Dendritic cell treated with granulocyte-macrophage colony-stimulating factor and Interleukin-4, amounts not matched to agents 40 ng/mL and 50 ng/mL, for 4 days (primary cell): Measurements from ENCODE around the gene PDGFC.

ENCODE experiments used
- H3K27ac Mint-ChIP-seq: one replicate; pipeline ENCODE4 v1.8.0; 2022; ENCODE audit warnings: mild to moderate bottlenecking, mixed read lengths
- H3K27me3 Mint-ChIP-seq: one replicate; pipeline ENCODE4 v1.8.0; 2022; ENCODE audit warnings: mild to moderate bottlenecking, mixed read lengths
- H3K36me3 Mint-ChIP-seq: one replicate; pipeline ENCODE4 v1.8.0; 2022; ENCODE audit warnings: low read depth, mixed read lengths
- H3K4me1 Mint-ChIP-seq: one replicate; pipeline ENCODE4 v1.8.0; 2022; ENCODE audit warnings: low read depth, mixed read lengths
- H3K4me3 Mint-ChIP-seq: one replicate; pipeline ENCODE4 v1.8.0; 2022; ENCODE audit warnings: mild to moderate bottlenecking, moderate library complexity, mixed read lengths
- H3K9me3 Mint-ChIP-seq: one replicate; pipeline ENCODE4 v1.8.0; 2022; ENCODE audit warnings: mixed read lengths
- intact Hi-C: fragments of 100-400 bp; cut with micrococcal nuclease; formaldehyde crosslinking; loops from one replicate; pipeline ENCODE4 v1.15.0; 2022

The PDGFC gene

GRCh38 chr4:156858071-156858470 lies 113.5 kb downstream of the PDGFC start:
- Mint-ChIP-seq H3K27ac (no peak overlapping the region), H3K27me3 (no peaks in the 10 kb centered on the region), H3K36me3 (peaks cover 5% of the 10 kb centered on the region), H3K4me3 (no peak overlapping the region), H3K9me3 (no peaks in the 10 kb centered on the region), H3K4me1 (peaks cover 5% of the 10 kb centered on the region)
- intact Hi-C loops = no loop called here

- H3K27ac Mint-ChIP-seq = no peak overlapping the region
- no peaks in the 10 kb centered on the region for H3K27me3 Mint-ChIP-seq
- no peak overlapping the region for H3K4me3 Mint-ChIP-seq
- H3K36me3 Mint-ChIP-seq = peaks cover 75% of the 10 kb centered on the region
- peaks cover 61% of the 10 kb centered on the region for H3K9me3 Mint-ChIP-seq
- intact Hi-C loops = no loop called here
- peaks cover 16% of the 10 kb centered on the region for H3K4me1 Mint-ChIP-seq
Measured at GRCh38 chr4:156838761-156839160, 132.8 kb downstream of the PDGFC start.

DNA sequence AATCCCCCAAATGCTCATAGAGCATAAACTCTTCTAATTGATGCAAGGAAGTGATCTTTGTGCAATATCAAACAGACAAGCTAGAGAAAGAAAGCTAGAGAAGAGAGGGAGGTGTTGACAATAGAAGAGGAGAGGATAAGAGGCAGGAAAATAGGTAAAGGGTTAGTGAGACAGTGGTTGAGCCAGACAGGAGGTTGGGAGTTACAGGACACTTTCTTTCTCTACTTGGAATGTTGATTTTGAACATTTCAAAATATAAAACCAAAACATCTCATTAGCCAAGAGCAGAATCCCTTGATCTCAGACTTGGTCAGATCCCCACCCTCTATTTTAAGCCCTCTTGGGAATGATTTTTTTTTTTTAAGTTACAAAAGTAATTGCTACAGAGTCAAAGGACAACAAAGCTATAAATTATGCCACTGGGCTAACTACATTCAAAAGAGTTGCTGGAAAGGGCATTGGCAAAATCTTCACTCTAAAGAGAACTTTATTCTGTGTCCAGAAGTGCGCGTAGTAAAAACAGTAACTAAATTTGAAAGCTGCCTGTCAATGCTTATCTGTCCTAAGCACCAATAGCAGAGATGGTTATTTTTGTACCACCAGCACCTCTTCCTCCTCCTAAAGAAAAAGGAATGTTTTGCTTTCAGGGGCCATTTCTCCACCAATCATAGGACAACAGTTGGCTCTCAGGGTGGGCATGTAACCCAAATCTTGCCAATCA lies 133.8 kb downstream of the PDGFC start:
- peaks cover 69% of the 10 kb centered on the region for H3K36me3 Mint-ChIP-seq
- intact Hi-C loops = no loop called here
- no peak overlapping the region for H3K4me3 Mint-ChIP-seq
- peaks cover 11% of the 10 kb centered on the region for H3K4me1 Mint-ChIP-seq
- H3K9me3 Mint-ChIP-seq = peaks cover 57% of the 10 kb centered on the region
- H3K27ac Mint-ChIP-seq = no peak overlapping the region
- H3K27me3 Mint-ChIP-seq = no peaks in the 10 kb centered on the region

- H3K36me3 Mint-ChIP-seq = peaks cover 36% of the 10 kb centered on the region
- peaks cover 8% of the 10 kb centered on the region for H3K9me3 Mint-ChIP-seq
- H3K4me3 Mint-ChIP-seq = no peak overlapping the region
- no peak overlapping the region for H3K27ac Mint-ChIP-seq
- H3K27me3 Mint-ChIP-seq = no peaks in the 10 kb centered on the region
- intact Hi-C loops = no loop called here
- peaks cover 19% of the 10 kb centered on the region for H3K4me1 Mint-ChIP-seq
Measured at GRCh38 chr4:156832886-156833285, 138.7 kb downstream of the PDGFC start.

DNA sequence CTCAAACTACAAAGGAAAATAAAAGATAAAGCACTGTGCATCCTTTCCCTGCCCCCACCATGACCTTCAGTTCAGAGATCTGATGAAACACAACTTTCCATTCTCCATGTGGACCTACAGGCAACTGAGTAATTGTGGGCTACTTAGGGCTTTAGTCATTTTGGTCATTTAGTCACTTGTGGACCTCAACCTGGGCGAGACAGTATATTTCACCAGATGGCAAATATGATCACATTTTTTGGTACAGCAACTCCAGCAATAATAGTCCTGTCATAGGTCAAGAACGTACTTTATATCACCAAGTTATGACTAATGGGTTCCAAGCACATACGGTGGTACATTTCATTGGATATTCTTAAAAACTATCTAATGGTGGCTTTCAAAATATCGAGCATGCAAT lies 141.2 kb downstream of the PDGFC start:
- H3K27me3 Mint-ChIP-seq = no peaks in the 10 kb centered on the region
- intact Hi-C loops = no loop called here
- no peak overlapping the region for H3K27ac Mint-ChIP-seq

GRCh38 chr4:156829201-156829873 lies 142.3 kb downstream of the PDGFC start:
- Mint-ChIP-seq H3K27me3 (no peaks in the 10 kb centered on the region), H3K36me3 (peaks cover 27% of the 10 kb centered on the region), H3K4me3 (peak overlapping the region; percentile 28), H3K9me3 (no peaks in the 10 kb centered on the region), H3K27ac (peak overlapping the region; percentile 55), H3K4me1 (peaks cover 23% of the 10 kb centered on the region)
- intact Hi-C loops = no loop called here

More for the DNA sequence above, 141.2 kb downstream of the PDGFC start:
- no peaks in the 10 kb centered on the region for H3K9me3 Mint-ChIP-seq
- H3K36me3 Mint-ChIP-seq = peaks cover 33% of the 10 kb centered on the region
- H3K4me1 Mint-ChIP-seq = peaks cover 23% of the 10 kb centered on the region
- no peak overlapping the region for H3K4me3 Mint-ChIP-seq

- H3K27ac Mint-ChIP-seq = no peak overlapping the region
- H3K36me3 Mint-ChIP-seq = peaks cover 15% of the 10 kb centered on the region
- no peaks in the 10 kb centered on the region for H3K9me3 Mint-ChIP-seq
- H3K4me1 Mint-ChIP-seq = peaks cover 18% of the 10 kb centered on the region
- H3K27me3 Mint-ChIP-seq = no peaks in the 10 kb centered on the region
- H3K4me3 Mint-ChIP-seq = no peak overlapping the region
- intact Hi-C loops = no loop called here
Measured at GRCh38 chr4:156827519-156827918, 144.1 kb downstream of the PDGFC start.

GRCh38 chr4:156825074-156825473 lies 146.5 kb downstream of the PDGFC start:
- no peaks in the 10 kb centered on the region for H3K9me3 Mint-ChIP-seq
- H3K27ac Mint-ChIP-seq = no peak overlapping the region
- no peaks in the 10 kb centered on the region for H3K27me3 Mint-ChIP-seq
- H3K4me1 Mint-ChIP-seq = peaks cover 14% of the 10 kb centered on the region
- H3K36me3 Mint-ChIP-seq = peaks cover 15% of the 10 kb centered on the region
- H3K4me3 Mint-ChIP-seq = no peak overlapping the region
- intact Hi-C loops = no loop called here

DNA sequence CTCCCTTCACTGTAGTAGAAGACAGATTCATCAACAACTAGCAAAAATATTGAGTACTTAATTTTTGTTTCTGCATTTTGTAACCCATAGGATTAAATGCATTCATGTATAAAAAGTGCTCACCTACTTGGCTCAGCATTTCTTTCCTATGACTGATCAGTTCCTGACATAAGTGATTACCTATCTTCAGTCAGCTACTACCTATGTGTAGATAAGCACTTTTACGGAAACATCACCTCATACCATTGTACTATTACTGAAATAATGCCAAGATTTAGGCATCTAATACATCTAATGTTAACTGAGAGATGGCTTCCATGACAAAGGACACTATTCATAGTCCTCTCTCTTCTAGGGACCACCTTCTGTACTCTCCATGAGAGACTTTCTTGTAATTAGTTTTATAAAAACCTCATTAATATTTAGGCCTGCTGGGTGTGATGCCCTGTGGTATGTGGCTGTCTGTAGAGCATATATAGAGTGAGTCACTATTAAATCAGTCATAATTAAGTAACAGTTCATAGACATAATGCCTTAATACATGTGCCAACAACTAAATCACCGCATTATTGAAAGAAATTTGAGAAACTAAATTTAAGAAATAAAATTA lies 147.0 kb downstream of the PDGFC start:
- intact Hi-C loops = no loop called here
- H3K27me3 Mint-ChIP-seq = no peaks in the 10 kb centered on the region
- no peaks in the 10 kb centered on the region for H3K9me3 Mint-ChIP-seq
- no peak overlapping the region for H3K4me3 Mint-ChIP-seq
- peaks cover 20% of the 10 kb centered on the region for H3K36me3 Mint-ChIP-seq
- peaks cover 13% of the 10 kb centered on the region for H3K4me1 Mint-ChIP-seq
- no peak overlapping the region for H3K27ac Mint-ChIP-seq

DNA sequence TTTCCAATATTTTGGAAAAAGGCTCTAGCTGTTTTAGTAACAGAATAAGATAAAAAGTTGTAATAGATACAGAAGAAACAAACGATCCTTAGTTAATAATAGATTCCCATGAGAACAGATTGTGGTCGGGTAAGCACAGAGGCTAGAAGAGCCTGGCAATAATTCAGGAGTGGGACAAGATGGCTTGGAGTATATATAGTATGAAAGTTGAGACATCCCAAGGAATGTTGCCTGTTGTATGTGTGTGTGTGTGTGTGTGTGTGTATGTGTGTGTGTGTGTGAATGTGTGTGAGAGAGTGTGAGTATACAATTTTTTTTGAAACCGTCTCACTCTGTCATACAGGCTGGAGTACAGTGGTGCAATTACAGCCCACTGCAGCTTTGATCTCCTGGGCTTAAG lies 150.7 kb downstream of the PDGFC start:
- H3K27me3 Mint-ChIP-seq = no peaks in the 10 kb centered on the region
- intact Hi-C loops = no loop called here
- peaks cover 24% of the 10 kb centered on the region for H3K36me3 Mint-ChIP-seq
- H3K4me1 Mint-ChIP-seq = no peaks in the 10 kb centered on the region
- H3K4me3 Mint-ChIP-seq = no peak overlapping the region
- H3K27ac Mint-ChIP-seq = no peak overlapping the region
- no peaks in the 10 kb centered on the region for H3K9me3 Mint-ChIP-seq

- Mint-ChIP-seq H3K27me3 (no peaks in the 10 kb centered on the region), H3K9me3 (no peaks in the 10 kb centered on the region), H3K27ac (no peak overlapping the region), H3K36me3 (peaks cover 44% of the 10 kb centered on the region), H3K4me1 (peaks cover 9% of the 10 kb centered on the region), H3K4me3 (no peak overlapping the region)
- intact Hi-C loops = no loop called here
Measured at GRCh38 chr4:156816360-156816755, 155.2 kb downstream of the PDGFC start.

GRCh38 chr4:156815717-156816359 lies 155.8 kb downstream of the PDGFC start:
- Mint-ChIP-seq H3K4me1 (peaks cover 10% of the 10 kb centered on the region), H3K27me3 (no peaks in the 10 kb centered on the region), H3K4me3 (no peak overlapping the region), H3K27ac (no peak overlapping the region), H3K9me3 (no peaks in the 10 kb centered on the region), H3K36me3 (peaks cover 46% of the 10 kb centered on the region)
- intact Hi-C loops = no loop called here

DNA sequence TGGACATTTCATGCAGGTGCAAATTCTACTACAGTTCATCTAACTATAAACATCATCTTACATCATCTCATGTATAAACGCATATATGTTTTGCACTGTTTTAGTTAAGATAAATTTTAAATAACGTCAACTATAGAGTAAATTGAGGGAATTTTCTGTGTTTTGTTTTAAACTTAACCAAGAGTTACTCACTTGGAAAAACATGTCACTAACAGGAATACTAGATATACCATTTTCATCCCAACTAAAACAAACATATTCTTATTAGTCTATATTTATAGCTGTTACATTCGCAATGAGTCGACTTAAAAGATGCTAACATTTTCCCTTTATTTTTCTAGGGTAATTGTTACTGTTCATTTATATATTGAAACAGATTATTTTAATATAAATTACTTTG lies 159.6 kb downstream of the PDGFC start:
- Mint-ChIP-seq H3K9me3 (no peaks in the 10 kb centered on the region), H3K27ac (no peak overlapping the region), H3K4me3 (no peak overlapping the region), H3K27me3 (no peaks in the 10 kb centered on the region), H3K4me1 (peaks cover 12% of the 10 kb centered on the region), H3K36me3 (peaks cover 28% of the 10 kb centered on the region)
- intact Hi-C loops = no loop called here

DNA sequence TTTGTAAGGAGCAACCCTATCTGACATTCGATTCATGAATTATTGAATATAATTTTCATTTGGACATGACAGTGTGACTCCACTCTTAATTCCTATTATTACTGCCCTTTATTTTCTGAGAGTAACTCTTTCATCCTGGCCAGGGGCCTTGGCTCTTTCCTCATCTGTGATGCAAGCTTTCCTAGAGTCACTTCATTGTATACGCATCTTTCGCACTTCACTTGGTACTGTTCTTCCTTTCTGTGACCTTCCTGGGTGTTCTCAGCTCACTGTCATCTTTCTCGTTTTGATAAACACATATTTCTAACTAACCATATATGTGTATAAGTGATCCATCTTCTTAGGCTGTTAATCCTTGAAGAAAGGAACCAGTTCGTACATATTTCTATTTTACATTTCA lies 160.3 kb downstream of the PDGFC start:
- Mint-ChIP-seq H3K4me1 (peaks cover 12% of the 10 kb centered on the region), H3K27me3 (no peaks in the 10 kb centered on the region), H3K9me3 (no peaks in the 10 kb centered on the region), H3K4me3 (no peak overlapping the region), H3K27ac (no peak overlapping the region), H3K36me3 (peaks cover 28% of the 10 kb centered on the region)
- intact Hi-C loops = no loop called here
